ENCODE data around the gene CCDC154.

CCDC154 gene

DNA sequence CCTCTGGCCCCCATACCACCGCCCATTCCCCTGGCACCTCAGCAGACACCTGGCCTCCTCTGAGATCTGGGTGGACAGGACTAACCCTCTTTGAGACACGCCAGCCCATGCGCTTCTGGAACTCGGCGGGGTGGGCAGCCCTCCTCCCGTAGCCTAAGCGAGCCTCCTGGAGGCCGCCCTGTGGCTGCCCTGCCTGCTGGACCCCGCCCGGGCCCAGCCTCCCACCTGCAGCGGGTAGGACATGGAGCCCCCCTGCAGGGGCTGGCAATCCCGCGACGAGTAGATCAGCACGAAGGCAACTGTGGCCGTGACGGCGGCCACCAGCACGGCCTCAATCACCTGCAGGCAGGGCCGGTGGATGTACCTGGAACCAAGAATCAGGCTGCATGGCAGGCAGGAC is 8.2 kb upstream of the CCDC154 start:
- TF ChIP-seq, protein P1, sequence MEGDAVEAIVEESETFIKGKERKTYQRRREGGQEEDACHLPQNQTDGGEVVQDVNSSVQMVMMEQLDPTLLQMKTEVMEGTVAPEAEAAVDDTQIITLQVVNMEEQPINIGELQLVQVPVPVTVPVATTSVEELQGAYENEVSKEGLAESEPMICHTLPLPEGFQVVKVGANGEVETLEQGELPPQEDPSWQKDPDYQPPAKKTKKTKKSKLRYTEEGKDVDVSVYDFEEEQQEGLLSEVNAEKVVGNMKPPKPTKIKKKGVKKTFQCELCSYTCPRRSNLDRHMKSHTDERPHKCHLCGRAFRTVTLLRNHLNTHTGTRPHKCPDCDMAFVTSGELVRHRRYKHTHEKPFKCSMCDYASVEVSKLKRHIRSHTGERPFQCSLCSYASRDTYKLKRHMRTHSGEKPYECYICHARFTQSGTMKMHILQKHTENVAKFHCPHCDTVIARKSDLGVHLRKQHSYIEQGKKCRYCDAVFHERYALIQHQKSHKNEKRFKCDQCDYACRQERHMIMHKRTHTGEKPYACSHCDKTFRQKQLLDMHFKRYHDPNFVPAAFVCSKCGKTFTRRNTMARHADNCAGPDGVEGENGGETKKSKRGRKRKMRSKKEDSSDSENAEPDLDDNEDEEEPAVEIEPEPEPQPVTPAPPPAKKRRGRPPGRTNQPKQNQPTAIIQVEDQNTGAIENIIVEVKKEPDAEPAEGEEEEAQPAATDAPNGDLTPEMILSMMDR (IDR thresholded peaks at IDR 0.05; ENCODE audit: low read depth, low read length, missing control alignments): no peak
- no peak overlapping the region for H3K4me3 ChIP-seq (ENCODE audit: low read depth, low read length)
- DNase-seq (ENCODE audit: low read depth): no peak

DNA sequence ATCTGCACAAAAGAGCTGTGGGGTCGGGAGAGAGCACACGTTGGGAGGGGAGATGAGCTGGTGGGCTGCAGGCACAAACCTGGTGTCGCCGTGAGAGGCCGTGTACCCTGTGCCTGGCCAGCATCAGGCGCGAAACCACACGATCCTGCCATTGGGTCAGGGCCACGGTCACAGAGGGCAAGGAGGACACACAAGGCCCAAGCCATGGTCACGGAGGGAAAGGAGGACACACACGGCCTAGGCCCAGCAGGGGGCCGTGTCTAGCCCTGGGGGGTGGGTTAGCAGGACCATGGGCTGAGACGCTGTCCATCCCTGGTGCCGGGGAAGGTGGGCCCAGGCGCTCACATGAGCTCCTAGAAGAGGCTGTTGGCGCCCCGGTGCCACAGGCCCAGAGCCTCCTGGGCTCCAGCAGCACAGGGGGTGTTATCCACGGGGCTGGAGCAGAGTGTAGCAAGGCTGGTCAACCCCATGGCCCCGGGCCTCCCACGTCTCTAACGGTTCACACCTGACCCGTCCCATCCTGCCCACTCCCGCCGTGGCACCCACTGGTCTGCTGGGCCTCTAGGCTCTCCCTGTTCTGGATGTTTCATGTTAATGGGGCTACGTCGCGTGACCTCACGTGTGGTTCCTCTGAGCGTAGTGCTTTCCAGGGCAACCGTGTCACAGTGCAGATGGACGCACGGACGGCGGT is 7.5 kb upstream of the CCDC154 start:
- TF ChIP-seq, protein P1 (IDR thresholded peaks at IDR 0.05; ENCODE audit: low read depth, low read length, missing control alignments): no peak
- DNase-seq (ENCODE audit: low read depth): no peak
- no peak overlapping the region for H3K4me3 ChIP-seq (ENCODE audit: low read depth, low read length)

DNA sequence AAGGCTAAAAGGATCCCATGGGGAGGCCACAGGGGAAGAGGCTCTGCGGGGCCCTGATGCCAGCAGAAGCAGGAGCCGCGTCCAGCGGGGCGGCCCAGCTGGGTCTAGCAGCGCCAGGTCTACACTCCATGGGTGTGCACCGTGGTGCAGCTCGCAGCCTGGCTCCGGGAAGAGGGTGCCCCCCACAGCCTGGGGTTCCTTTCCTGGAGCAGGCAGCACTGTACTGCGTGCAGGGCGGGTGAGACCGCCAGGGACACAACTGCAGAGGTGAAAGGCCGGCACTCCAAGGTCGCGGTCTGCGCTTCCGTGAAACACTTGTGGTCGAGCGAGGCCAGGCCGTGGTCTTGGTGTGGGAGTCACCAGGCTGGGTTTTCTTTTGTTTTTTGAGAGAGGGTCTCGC is 6.5 kb upstream of the CCDC154 start:
- TF ChIP-seq, protein P1 (IDR thresholded peaks at IDR 0.05; ENCODE audit: low read depth, low read length, missing control alignments): no peak
- DNase-seq (ENCODE audit: low read depth): no peak
- no peak overlapping the region for H3K4me3 ChIP-seq (ENCODE audit: low read depth, low read length)

DNA sequence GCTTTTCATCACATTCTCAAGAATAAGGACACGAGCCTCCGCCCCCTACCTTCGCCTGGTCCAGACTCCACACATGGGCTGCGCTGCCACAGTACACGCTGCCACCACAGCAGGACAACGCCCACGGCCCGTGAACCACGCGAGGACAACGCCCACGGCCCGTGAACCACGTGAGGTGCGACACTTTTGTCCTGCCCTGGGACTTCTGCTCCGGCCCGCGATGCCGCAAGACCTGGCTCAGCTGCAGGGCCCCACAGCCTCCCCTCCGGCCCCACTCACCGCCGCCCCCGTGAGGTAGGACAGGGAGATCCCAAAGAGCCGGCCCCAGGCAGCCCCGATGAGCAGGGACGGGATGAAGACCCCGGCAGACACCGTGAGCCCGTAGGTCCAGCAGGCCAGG is 5.9 kb upstream of the CCDC154 start:
- no peak for DNase-seq (ENCODE audit: low read depth)
- H3K4me3 ChIP-seq (ENCODE audit: low read depth, low read length): no peak overlapping the region
- TF ChIP-seq, protein P1 (IDR thresholded peaks at IDR 0.05; ENCODE audit: low read depth, low read length, missing control alignments): no peak

DNA sequence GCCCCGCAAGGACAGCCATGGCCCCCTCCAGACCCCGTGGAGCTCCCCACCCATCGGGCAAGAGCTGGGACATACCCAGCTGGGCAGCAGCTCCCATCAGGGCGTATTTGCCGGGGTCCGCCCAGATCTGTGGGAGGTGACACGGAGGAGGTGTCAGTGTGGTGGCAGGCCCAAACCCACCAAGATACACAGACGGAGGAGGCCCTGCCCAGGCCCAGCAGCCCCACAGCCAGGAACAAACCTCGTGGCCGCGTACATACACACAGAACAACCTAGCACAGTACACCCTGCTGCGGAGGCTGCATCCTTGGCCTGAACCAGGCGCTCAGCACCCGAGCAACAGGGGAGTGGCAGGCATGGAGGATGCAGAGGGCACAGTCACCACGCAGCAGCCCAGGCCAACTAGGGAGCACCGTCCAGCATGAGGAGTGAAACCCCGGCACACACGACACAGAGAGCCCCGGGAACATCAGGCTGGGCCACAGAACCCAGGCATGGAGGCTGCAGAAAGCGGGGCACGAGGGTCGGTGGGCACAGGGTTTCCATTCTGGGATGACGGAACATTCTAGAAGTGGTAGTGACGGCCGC is 4.9 kb upstream of the CCDC154 start:
- no peak for DNase-seq (ENCODE audit: low read depth)
- TF ChIP-seq, protein P1 (IDR thresholded peaks at IDR 0.05; ENCODE audit: low read depth, low read length, missing control alignments): no peak
- no peak overlapping the region for H3K4me3 ChIP-seq (ENCODE audit: low read depth, low read length)

DNA sequence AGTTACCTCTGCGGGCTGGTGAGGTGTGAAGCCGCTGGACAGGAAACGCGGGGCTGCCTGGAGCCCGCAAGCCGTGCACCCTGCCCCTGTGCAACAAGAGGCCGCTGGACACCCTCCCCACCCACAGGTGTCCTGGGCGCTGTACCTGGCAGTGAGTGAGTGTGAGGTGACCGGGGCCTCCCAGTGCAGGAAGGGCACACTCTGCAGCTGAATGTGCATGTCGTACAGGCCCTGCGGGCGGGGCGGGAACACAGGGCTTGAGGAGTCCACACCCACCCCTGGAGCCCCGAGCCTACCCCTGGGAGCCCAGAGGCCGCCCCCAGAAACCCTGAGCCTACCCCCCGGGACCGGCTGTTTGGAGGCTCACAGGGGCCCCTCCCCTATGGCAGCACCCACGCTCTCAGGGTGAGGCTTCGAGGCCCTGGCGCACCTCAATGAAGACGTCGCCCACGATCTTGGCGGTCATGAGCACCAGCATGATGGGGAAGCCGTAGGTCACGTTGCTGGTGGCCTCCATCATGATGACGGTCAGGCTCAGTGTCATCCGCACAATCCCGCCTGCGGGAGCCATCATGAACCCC is 4.3 kb upstream of the CCDC154 start:
- DNase-seq (ENCODE audit: low read depth): no peak
- no peak overlapping the region for H3K4me3 ChIP-seq (ENCODE audit: low read depth, low read length)
- TF ChIP-seq, protein P1 (IDR thresholded peaks at IDR 0.05; ENCODE audit: low read depth, low read length, missing control alignments): no peak
